Thyroid gland (tissue), 4 donors: ENCODE measurements around the gene TFPI. TPM values are rescaled to one million over a fixed set of nuclear protein-coding genes. Genes with fewer than 3 reads are reported as not detected.

Experiments
- DNase-seq, 2 donors: peaks; one replicate each; pipeline ENCODE4 v3.0.0-alpha.2; 2019
- H3K27ac ChIP-seq, 3 donors: fragments of 200-600 bp; sonication (generic); 1 replicate in 2 of 3; 2 replicates in 1 of 3; pipeline ENCODE4 v1.5.1; 2016 to 2019; ENCODE audit warnings: mild to moderate bottlenecking in 1 of 3, moderate library complexity in 1 of 3
- H3K27me3 ChIP-seq: fragments of 200-600 bp; sonication (generic); one replicate; pipeline ENCODE4 v1.5.1; 2019
- H3K36me3 ChIP-seq, 2 donors: fragments of 200-600 bp; sonication (generic); one replicate each; pipeline ENCODE4 v1.5.1; 2016 to 2019
- H3K4me1 ChIP-seq, 2 donors: fragments of 200-600 bp; sonication (generic); one replicate each; pipeline ENCODE4 v1.5.1; 2017 to 2019
- H3K4me3 ChIP-seq, 3 donors: fragments of 200-600 bp; sonication (generic); replicated peaks in 1 of 3; 1 replicate in 2 of 3; 2 replicates in 1 of 3; pipeline ENCODE4 v1.5.1; 2016; ENCODE audit warnings: mild to moderate bottlenecking in 1 of 3
- H3K9me3 ChIP-seq: fragments of 200-600 bp; sonication (generic); one replicate; pipeline ENCODE4 v1.5.1; 2017
- CTCF ChIP-seq, 6 experiments: fragments of 200-600 bp in 3 of 6; fragments of 450-650 bp in 3 of 6; sonication (generic) in 3 of 6; IDR thresholded peaks; one replicate each; pipeline ENCODE4 v1.5.1; 2016 to 2019; ENCODE audit warnings: antibody characterized with exemption in 6 of 6, mild to moderate bottlenecking in 2 of 6, inconsistent platforms in 1 of 6, moderate library complexity in 1 of 6
- POLR2A ChIP-seq, 2 donors: fragments of 450-650 bp; IDR thresholded peaks; one replicate each; pipeline ENCODE4 v1.6.1; 2017; ENCODE audit warnings: antibody characterized with exemption in 2 of 2, mild to moderate bottlenecking in 2 of 2, moderate library complexity in 1 of 2
- WGBS, 2 donors: methylation state at CpG; one replicate each; pipeline ENCODE4 v1.1.5; 2017; 5-methylcytosine and 5-hydroxymethylcytosine counted together
- intact Hi-C: fragments of 100-400 bp; cut with DNase I; formaldehyde crosslinking; loops from one replicate; pipeline ENCODE4 v1.15.1; 2023
- total RNA-seq, 4 donors: library from RNA; depleted of rRNA; stranded (reverse); fragments of >200 nt; gene quantifications; one replicate each; pipeline ENCODE4 v1.2.3, GENCODE V29; 2016

Gene TFPI
- total RNA-seq, 4 donors from 2014 or later = 56.7 to 208 (median 144) TPM

DNA sequence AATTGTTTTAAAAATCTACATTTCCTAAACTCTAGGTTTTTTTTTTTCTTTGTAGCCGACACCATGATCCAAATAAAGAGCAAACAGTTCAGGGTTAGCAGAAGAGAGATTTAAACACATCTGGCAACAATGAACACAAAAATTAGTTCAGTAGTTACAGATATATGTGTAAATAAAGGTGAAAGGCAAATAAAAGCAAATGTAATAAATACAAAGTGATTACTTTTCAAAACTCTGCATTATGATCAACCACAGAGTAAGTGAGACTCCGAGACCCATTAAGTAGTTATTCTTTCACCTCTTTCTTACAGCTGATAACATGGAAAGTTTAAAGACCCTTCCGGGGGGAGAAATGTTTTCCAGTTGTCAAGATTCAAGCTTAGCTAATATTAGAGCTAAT is 106.9 kb downstream of the TFPI start:
- no peak for TF ChIP-seq CTCF (IDR thresholded peaks at IDR 0.05)
- no peak for TF ChIP-seq POLR2A (IDR thresholded peaks at IDR 0.05)
- Histone ChIP-seq H3K36me3 (no peaks in the 10 kb centered on the region), H3K4me1 (no peaks in the 10 kb centered on the region), H3K9me3 (no peaks in the 10 kb centered on the region), H3K27me3 (no peaks in the 10 kb centered on the region), H3K27ac (peak overlapping the region; percentile 6 to 59 (median 59)), H3K4me3 (peak overlapping the region in 2 of 3 donors; percentile 18 to 21)
- no peak for DNase-seq
- 26 to 31% methylated on average over 3 of the region's 3 CpGs for WGBS, 2 donors
- intact Hi-C loops = no loop called here

DNA sequence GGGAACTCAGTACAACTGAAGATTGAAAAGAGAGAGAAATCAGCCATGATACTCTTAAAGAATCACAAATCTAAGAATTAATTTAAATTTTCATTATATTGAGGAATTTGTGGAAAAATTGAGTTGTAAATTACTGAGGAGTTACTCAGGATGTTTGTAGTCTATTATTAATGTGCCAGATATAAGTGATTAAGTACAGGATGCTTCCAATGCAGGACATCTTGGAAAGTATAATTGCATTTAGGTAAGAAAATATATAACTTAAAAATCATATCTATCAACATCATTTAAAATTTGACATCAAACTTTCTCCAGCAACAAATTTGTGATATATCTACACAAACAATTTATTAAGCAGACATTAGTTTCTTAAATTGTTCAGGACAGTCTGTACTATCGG is 107.5 kb downstream of the TFPI start:
- Histone ChIP-seq H3K4me1 (no peaks in the 10 kb centered on the region), H3K27ac (peak overlapping the region; percentile 6 to 59 (median 21)), H3K36me3 (no peaks in the 10 kb centered on the region), H3K9me3 (no peaks in the 10 kb centered on the region), H3K27me3 (no peaks in the 10 kb centered on the region), H3K4me3 (peak overlapping the region in 2 of 3 donors; percentile 18 to 21)
- 72 to 79% methylated on average over 1 of the region's 1 CpG for WGBS, 2 donors
- intact Hi-C loops = no loop called here
- TF ChIP-seq CTCF (IDR thresholded peaks at IDR 0.05) (no peak), POLR2A (IDR thresholded peaks at IDR 0.05) (no peak)
- no peak for DNase-seq

DNA sequence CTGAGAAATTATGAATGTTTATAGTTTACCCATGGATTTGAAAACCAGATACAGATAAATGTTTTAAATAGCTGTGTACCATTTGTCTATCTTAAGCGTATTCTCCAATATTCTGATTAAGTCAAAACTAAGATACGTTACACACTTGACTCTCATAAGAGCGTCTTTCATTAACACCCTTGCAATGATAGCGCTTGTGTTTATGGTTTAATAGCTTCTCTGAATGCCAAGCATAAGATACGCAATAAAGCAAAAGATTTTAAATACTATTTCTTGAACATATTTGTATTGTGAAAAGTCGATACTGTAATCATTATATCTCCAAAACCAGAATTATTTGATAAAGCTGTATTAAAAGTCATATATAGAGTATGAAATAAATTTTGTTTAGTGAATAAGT is 109.2 kb downstream of the TFPI start:
- no peaks in the 10 kb centered on the region for H3K9me3 ChIP-seq
- no peaks in the 10 kb centered on the region for H3K27me3 ChIP-seq
- no peak overlapping the region for H3K4me3 ChIP-seq
- intact Hi-C loops = no loop called here
- TF ChIP-seq POLR2A (IDR thresholded peaks at IDR 0.05) (no peak), CTCF (IDR thresholded peaks at IDR 0.05) (no peak)
- H3K4me1 ChIP-seq = no peaks in the 10 kb centered on the region
- DNase-seq = no peak
- H3K36me3 ChIP-seq = no peaks in the 10 kb centered on the region
- peak overlapping the region in 1 of 3 donors; percentile 41 for H3K27ac ChIP-seq
- 77 to 82% methylated on average over 6 of the region's 6 CpGs for WGBS, 2 donors

- WGBS, 2 donors = 58 to 59% methylated on average over 2 of the region's 2 CpGs
- peak overlapping the region in 1 of 3 donors; percentile 14 for H3K27ac ChIP-seq
- H3K27me3 ChIP-seq = no peaks in the 10 kb centered on the region
- intact Hi-C loops = no loop called here
- H3K4me1 ChIP-seq = no peaks in the 10 kb centered on the region
- TF ChIP-seq CTCF (IDR thresholded peaks at IDR 0.05) (no peak), POLR2A (IDR thresholded peaks at IDR 0.05) (no peak)
- DNase-seq = no peak
- H3K4me3 ChIP-seq = no peak overlapping the region
- H3K9me3 ChIP-seq = no peaks in the 10 kb centered on the region
- H3K36me3 ChIP-seq = no peaks in the 10 kb centered on the region
These were observed 111.5 kb downstream of the TFPI start for GRCh38 chr2:187442778-187443177.

GRCh38 chr2:187442378-187442777 is 111.9 kb downstream of the TFPI start:
- Histone ChIP-seq H3K27me3 (no peaks in the 10 kb centered on the region), H3K9me3 (no peaks in the 10 kb centered on the region), H3K4me3 (no peak overlapping the region), H3K36me3 (no peaks in the 10 kb centered on the region), H3K4me1 (no peaks in the 10 kb centered on the region), H3K27ac (no peak overlapping the region)
- intact Hi-C loops = no loop called here
- WGBS, 2 donors = 77 to 82% methylated on average over 1 of the region's 1 CpG
- TF ChIP-seq POLR2A (IDR thresholded peaks at IDR 0.05) = no peak
- TF ChIP-seq CTCF (IDR thresholded peaks at IDR 0.05) = no peak
- DNase-seq = no peak
